ENCODE measurements around the gene SH3D21.

Gene SH3D21

DNA sequence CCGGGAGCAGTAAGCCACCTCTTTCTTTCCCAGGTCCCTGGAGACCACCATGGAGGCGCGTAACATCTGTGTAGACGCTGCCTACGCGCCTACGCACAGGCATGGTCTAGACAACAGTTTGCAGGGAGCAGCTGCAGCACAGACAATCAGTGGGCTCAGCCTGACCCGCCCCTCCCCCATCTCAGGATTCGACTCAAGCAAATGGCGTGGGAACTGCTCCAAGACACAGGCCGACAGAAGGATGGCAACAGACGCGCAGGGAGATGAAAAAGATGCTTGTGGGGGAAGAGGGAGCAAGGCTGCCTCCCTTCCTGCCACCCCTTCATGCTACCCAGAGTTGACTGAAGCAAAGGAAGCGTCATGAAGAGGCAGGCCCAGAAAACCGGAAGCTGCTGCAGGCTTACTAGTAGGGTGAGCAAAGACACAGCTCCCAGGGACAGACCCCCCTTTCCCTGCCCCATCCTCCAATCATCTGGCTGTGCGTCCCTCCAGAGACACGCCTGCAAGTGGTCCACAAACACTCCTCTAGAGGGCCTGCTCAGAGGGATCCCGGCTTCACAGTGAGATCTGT lies 60.0 kb downstream of the SH3D21 start:
- Histone ChIP-seq H3K4me3 (ENCODE audit: insufficient read depth, low read length, poor library complexity, severe bottlenecking) (no peak overlapping the region), H2AFZ (ENCODE audit: low read depth, low read length, severe bottlenecking) (no peak overlapping the region), H3K27me3 (ENCODE audit: low read length) (no peaks in the 10 kb centered on the region), H3K27ac (ENCODE audit: low read depth, low read length) (no peak overlapping the region), H3K9me3 (ENCODE audit: insufficient read depth, low read length) (no peaks in the 10 kb centered on the region), H3K79me2 (ENCODE audit: insufficient read depth, low read length) (peaks cover 33% of the 10 kb centered on the region), H4K20me1 (ENCODE audit: low read depth, low read length) (no peaks in the 10 kb centered on the region), H3K9me2 (replicated peaks; ENCODE audit: insufficient read depth, low read length) (no peaks in the 10 kb centered on the region), H3F3A (ENCODE audit: insufficient read depth) (peaks cover 18% of the 10 kb centered on the region), H3K4me2 (ENCODE audit: low read depth, low read length, poor library complexity, severe bottlenecking) (no peak overlapping the region), H3K36me3 (ENCODE audit: low read length) (no peaks in the 10 kb centered on the region), H3K9ac (ENCODE audit: low read length) (no peak overlapping the region)
- TF ChIP-seq EZH2phosphoT487 (conservative IDR thresholded peaks at IDR 0.05; ENCODE audit: low read length): no peak
- TF ChIP-seq, protein P1, sequence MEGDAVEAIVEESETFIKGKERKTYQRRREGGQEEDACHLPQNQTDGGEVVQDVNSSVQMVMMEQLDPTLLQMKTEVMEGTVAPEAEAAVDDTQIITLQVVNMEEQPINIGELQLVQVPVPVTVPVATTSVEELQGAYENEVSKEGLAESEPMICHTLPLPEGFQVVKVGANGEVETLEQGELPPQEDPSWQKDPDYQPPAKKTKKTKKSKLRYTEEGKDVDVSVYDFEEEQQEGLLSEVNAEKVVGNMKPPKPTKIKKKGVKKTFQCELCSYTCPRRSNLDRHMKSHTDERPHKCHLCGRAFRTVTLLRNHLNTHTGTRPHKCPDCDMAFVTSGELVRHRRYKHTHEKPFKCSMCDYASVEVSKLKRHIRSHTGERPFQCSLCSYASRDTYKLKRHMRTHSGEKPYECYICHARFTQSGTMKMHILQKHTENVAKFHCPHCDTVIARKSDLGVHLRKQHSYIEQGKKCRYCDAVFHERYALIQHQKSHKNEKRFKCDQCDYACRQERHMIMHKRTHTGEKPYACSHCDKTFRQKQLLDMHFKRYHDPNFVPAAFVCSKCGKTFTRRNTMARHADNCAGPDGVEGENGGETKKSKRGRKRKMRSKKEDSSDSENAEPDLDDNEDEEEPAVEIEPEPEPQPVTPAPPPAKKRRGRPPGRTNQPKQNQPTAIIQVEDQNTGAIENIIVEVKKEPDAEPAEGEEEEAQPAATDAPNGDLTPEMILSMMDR (IDR thresholded peaks at IDR 0.05; ENCODE audit: insufficient read depth, low read length, poor library complexity, severe bottlenecking): no peak

DNA sequence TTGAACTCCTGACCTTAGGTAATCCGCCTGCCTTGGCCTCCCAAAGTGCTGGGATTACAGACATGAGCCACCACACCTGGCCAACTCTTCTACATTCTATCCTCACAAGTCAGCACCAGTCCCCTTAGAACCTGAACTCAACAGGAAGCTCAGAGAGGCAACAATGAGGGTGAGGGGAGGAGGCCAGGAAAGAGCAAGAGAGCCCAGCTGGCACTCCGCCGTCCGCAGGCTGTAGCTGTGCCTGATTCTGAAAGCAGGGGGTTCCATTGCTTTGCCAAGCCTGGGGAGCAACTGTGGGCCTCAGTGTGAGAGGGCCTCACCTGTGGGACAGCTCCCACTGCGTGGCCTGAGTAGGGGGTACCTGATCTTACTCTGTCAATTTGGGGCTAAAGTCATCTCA lies 60.9 kb downstream of the SH3D21 start:
- H2AFZ ChIP-seq (ENCODE audit: low read depth, low read length, severe bottlenecking): no peak overlapping the region
- no peak overlapping the region for H3K9ac ChIP-seq (ENCODE audit: low read length)
- H3F3A ChIP-seq (ENCODE audit: insufficient read depth): peaks cover 22% of the 10 kb centered on the region
- H3K27ac ChIP-seq (ENCODE audit: low read depth, low read length): no peak overlapping the region
- H3K36me3 ChIP-seq (ENCODE audit: low read length): no peaks in the 10 kb centered on the region
- H3K4me3 ChIP-seq (ENCODE audit: insufficient read depth, low read length, poor library complexity, severe bottlenecking): no peak overlapping the region
- TF ChIP-seq EZH2phosphoT487 (conservative IDR thresholded peaks at IDR 0.05; ENCODE audit: low read length): no peak
- TF ChIP-seq, protein P1 (IDR thresholded peaks at IDR 0.05; ENCODE audit: insufficient read depth, low read length, poor library complexity, severe bottlenecking): no peak
- no peaks in the 10 kb centered on the region for H4K20me1 ChIP-seq (ENCODE audit: low read depth, low read length)
- H3K4me2 ChIP-seq (ENCODE audit: low read depth, low read length, poor library complexity, severe bottlenecking): no peak overlapping the region
- H3K9me2 ChIP-seq (replicated peaks; ENCODE audit: insufficient read depth, low read length): no peaks in the 10 kb centered on the region
- H3K9me3 ChIP-seq (ENCODE audit: insufficient read depth, low read length): no peaks in the 10 kb centered on the region
- H3K27me3 ChIP-seq (ENCODE audit: low read length): no peaks in the 10 kb centered on the region
- H3K79me2 ChIP-seq (ENCODE audit: insufficient read depth, low read length): peaks cover 33% of the 10 kb centered on the region

DNA sequence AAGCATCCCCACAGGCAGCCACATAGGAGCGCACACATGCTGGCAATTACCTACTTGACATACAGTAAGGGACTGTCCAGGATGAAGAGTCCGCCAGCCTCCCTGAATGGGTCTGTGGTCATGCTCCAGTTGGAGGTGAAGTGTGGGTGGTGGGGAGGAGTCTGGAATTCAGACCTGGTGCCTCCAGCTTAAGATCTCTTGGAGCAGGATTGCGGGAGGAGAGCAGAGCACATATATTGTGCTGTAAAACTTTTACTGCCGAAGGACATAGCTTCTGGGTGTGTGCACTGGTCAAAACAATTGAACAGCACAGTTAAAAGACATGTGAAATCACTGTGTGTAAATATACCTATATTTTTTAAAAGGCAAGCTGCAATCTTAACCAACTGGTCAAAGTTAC lies 61.6 kb downstream of the SH3D21 start:
- Histone ChIP-seq H3F3A (ENCODE audit: insufficient read depth) (peaks cover 23% of the 10 kb centered on the region), H3K27me3 (ENCODE audit: low read length) (no peaks in the 10 kb centered on the region), H3K9me3 (ENCODE audit: insufficient read depth, low read length) (no peaks in the 10 kb centered on the region), H3K4me3 (ENCODE audit: insufficient read depth, low read length, poor library complexity, severe bottlenecking) (no peak overlapping the region), H4K20me1 (ENCODE audit: low read depth, low read length) (no peaks in the 10 kb centered on the region), H3K4me2 (ENCODE audit: low read depth, low read length, poor library complexity, severe bottlenecking) (no peak overlapping the region), H3K36me3 (ENCODE audit: low read length) (no peaks in the 10 kb centered on the region), H3K27ac (ENCODE audit: low read depth, low read length) (no peak overlapping the region), H3K79me2 (ENCODE audit: insufficient read depth, low read length) (peaks cover 37% of the 10 kb centered on the region), H3K9me2 (replicated peaks; ENCODE audit: insufficient read depth, low read length) (no peaks in the 10 kb centered on the region), H3K9ac (ENCODE audit: low read length) (no peak overlapping the region), H2AFZ (ENCODE audit: low read depth, low read length, severe bottlenecking) (no peak overlapping the region)
- TF ChIP-seq, protein P1 (IDR thresholded peaks at IDR 0.05; ENCODE audit: insufficient read depth, low read length, poor library complexity, severe bottlenecking): no peak
- no peak for TF ChIP-seq EZH2phosphoT487 (conservative IDR thresholded peaks at IDR 0.05; ENCODE audit: low read length)

All from SU-DHL-6 (cell line).